Inflammatory macrophage treated with lipopolysaccharide for 1 hour (primary cell): ENCODE measurements around the gene NOP16.
"Not testable (repeated sequence)": the region's sequence is repeated elsewhere in the genome, so short reads cannot be mapped to it uniquely, and the experiment has no call there.

Experiments used
- DNase-seq, 2 donors: peaks; one replicate each; pipeline ENCODE4 v3.0.0-alpha.2; 2020 to 2022

NOP16 gene

DNA sequence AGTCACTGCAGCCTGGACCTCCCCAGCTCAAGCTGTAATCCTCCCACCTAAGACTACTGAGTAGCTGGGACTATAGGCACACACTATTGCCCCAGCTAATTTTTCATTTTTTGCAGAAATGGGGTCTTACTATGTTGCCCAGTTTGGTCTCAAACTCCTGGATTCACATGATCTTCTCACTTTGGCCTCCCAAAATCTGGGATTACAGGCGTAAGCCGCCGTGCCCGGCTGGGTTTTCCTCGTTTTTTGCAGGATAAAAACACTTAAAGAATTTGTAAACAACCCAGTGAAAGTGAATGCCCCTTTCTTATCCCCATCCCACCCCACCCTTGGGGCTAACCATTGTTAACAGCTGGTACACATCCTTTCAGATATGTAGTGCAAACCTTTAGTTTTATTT, 20.2 kb upstream of the NOP16 start:
- DNase-seq = no peak

DNA sequence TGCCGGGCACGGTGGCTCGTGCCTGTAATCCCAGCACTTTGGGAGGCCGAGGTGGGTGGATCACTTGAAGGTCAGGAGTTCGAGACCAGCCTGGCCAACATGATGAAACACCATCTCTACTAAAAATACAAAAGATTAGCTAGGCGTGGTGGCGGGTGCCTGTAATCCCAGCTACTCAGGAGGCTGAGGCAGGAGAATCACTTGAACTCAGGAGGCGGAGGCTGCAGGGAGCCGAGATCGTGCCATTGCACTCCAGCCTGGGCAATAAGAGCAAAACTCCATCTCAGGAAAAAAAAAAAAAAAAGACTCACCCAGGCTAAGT, 19.8 kb upstream of the NOP16 start:
- not testable (repeated sequence) for DNase-seq

DNA sequence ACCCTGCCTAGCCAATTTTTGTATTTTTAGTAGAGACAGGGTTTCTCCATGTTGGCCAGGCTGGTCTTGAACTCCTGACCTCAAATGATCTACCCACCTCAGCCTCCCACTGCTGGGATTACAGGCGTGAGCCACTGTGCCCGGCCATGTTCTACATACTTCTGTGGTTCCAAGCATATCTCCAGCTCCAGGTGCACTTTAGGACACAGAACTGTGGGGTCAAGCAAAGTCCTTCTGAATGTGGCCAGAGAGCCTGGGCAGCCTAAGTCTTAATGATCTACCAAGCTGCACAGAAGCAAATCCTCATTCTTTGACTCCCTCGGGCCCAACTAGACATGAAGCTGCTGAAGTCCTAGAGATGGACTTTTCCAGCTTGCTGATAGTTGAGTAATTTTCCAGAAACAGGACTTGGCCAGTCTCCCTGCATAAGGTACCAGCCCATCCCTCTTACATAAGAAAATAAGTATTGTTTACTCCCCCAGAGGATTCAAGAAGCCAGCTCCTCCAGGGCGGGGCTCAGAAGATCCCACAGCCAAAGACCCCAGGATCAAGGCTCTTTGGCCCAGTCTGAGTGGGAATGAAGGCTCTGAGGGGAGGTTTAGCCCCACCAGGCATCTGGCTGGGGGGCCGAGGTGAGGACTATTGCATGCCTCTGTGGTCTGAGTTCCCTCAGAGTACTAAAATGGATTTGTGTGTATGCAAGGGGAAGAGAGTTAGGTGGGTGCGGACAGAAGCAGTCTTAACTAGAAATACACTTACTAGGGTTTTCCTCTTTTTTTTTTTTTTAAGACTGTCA, 19.3 kb upstream of the NOP16 start:
- no peak for DNase-seq

DNA sequence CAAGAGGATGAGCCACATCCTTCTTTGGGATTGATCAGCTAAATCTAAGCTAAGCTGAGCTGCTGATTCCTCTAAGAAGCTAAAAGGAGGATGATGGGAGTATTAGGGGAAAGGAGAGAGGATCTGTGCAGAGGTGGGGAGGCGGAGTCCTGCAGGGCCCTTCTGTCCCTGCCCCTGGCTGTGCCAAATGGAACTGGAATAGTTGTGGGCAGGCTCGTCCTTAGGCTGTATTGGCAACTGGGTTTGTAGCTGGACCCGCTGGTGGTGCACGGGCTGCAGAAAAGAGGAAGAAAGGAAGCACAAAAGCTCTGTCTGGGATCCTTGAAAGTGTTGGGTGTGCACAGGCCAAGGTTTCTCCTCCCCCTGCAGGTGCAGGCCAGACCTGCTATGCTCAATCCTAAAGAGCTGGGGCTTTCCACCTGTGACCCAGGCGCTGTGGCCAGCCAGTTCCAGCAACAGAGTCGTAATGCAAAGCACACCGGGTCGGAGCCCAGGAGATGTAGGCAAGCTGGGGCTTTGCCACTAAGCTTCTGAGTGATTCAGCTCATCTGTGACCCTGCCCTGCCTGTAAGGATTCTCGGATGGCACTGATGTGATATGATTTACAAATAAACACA, 18.1 kb upstream of the NOP16 start:
- no peak for DNase-seq

DNA sequence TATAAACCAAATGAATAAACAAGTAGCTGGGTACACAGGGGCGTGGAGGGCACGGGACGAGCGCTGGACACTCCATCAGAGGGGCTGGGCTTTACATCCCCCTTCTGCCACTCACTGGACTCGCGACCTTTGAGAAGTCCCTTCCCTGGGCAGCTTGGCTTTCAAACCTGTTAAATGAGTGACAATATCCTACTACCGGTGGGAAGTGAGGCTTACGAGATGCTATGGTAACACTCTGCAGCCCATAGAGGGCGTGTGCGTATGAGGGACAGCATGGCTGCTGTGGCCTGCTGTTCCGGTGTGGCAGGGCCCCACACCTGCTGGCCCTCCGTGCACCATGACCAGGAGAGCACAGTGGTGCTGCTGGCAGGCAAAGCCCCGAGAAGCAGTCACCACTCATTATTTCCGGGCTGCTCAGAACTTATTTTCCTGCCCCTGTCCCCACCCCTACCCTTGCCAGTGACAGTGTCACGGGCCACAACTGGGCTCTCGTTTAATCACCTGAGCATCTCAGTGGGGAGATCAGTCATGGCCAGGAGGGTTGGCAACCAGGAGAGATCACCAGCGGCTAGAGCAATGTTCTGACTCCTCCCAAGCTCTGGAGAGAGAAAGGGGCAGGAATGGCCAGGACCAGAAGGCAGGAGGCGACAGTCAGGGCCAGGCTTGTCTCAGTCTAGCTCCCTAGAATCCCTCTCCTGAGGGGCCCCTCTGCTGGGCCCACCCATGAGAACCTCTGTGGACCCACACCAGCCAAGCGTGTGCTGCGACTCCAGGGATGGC, 17.4 kb upstream of the NOP16 start:
- no peak for DNase-seq

DNA sequence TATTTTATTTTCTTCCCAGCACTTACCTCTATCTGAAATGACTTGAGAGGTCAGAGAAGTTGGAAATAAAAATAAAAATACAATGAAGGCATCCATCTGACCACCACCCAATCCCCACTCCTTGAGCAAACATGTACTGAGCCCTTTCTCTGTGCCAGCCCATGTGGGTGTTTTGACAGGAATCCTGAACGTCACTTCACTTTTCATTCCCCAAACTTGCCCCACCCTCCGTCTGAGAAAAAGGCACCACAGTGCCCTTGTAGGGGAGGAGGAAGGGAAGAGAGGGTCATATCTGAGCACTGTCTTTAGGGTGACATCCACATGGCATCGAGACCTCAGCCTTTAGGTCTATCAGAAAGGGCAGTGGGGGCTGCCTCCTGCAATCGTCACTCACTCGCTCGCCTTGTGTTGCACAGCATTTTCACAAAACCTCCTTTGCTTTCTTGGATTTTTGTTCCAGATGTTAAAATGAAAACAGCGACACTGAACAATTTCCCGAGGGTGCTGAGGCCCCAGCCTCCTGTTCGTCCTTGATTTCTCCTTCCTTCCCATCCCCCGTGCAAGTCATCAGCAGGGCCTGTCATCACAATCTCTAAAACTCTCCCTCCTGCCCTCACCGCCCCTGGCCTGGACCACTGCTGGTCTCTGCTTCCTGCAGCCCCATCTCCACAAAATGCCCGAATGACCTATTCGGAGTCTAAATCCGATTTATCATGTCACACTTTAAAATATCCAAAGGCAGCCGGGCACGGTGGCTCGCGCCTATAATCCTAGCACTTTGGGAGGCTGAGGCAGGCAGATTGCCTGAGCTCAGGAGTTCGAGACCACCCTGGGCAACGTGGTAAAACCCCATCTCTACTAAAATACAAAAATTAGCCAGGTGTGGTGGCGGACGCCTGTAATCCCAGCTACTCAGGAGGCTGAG, 13.1 kb upstream of the NOP16 start:
- DNase-seq = no peak

DNA sequence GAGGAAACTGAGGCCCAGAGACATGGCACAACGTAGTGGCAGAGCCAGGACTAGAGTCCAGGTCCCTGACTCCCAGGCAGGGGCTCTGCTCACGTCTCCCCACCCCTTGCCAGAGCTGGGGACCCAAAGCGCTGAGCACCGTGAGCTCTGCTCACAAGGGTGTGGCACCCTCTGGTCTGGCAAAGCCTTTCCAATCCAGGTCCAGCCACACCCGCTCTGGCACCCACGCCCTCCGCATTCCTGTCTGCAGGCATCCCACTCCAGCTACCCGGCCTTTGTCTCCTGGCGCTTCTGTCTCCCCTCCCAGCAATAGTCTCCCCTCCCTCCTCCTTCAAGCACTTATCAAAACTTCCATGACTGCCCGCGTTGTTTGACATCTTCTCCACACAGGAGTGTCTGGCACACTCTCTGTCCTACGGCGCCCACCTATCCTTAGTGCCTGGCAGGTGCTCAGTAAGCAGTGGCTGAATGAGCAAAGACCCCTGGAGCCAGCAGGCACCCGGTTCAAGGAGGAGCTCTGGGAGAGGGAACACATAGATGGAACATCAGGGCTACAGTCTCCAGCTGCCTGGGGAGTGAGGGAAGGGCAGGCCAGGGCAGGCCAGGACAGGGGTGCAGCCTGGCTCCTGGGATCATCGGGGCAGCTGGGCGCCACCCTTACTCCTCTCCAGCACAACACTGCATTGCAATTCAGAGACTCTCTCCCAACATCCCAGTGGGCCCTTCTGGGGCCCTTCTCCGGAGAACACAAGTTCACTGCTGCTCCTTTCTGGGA, 12.2 kb upstream of the NOP16 start:
- DNase-seq = no peak

DNA sequence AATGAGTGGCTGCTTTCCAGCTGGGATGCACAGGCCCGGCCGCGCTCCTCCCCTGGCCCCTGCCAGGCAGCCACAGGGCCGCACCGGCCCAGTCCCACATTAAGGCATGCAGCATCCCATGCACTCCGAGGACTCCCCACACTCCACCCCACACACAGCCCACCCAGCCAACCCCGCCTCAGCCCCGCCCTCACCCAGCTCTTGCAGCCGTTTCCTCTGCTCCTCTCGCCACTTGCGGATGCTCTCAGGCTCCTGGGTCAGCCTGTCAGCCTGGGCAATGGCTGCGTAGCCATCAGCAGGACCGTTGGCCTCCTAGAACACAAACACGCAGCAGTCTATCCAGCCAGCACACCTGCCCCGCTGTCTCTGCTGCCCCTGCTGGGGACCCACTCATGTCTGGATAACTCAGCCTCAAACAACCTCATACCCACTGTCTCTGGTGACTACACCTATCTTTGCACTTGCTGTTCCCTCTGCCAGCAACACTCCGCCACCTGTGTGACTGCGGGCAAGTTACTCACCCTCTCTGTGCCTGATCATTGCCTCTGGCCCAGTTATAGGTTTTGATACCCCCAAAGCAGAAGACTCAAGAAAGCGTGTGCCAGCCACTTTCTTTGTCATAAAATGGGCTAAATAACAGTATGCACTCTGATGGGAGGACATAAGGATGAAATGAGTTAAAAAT, 9.5 kb upstream of the NOP16 start:
- DNase-seq = no peak

DNA sequence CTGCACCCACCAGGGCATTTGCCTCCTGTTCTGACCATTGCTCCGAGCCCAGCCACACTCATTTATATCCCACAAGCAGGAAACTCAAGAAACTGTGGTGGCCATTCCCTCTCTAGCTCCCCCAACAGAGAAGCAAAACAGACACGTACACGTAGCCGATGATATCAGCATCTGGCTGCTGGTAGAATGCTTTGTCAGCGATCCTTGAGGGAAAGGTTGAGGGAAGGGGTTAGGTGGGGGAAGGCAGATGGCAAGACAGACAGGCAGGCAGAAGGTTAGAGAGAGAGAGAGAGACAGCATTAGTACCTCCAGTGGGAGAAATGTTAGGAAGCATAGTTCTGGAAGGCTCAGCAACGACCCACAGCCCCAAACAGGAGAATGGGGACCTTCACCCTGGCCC, 7.9 kb upstream of the NOP16 start:
- no peak for DNase-seq

DNA sequence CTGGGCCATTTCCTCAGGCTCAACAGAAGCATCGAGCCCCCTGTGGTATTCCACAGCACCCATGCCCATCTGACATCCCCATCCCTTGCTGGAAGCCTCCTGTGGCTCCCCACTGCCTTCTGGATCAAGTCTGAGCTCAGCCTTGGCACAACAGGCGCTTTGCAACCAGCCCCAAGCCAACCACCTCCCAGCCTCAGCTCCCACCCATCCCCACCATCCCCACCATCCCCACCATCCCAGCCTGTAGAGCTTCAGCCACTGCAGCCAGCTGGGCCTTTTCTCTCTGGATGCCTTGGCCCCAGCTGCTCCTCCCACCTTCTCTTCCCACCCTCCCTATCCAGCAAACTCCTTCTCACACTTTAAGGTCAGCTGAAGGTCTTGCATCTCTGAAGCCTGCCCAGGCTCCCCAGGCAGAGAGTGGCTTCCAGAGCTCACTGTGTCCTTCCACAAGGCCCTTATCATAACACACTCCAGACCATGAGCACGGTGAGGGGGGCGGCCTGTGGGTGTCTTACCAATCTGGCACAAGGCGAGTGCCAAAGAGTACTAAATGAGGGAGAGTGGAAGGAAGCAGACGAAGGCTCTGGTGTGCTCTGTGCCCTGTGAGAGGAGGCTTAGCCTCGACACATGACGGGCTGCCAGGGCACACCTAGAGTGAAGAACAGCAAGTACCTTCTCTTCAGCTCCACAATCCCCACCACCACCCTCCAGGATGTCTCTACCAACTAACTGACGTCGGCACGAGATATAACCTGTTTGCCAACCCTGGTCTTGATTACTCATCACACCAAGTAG, 6.7 kb upstream of the NOP16 start:
- DNase-seq = no peak

DNA sequence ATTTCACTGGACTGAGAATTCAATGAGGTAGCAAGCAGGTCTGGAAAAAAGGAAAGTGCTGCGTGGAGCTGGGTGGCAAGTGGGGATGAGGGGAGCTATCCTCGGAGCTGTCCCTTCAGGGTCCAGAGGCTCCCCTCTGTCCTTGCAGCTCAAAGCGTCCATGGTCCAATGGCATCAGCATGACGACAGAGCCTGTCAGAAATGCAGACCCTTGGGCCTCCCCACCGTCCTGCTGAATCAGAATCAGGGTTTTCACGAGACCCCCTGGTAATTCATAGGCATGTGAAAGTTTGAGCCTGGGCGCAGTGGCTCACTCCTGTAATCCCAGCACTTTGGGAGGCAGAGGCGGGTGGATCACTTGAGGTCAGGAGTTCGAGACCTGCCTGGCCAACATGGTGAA, 5.7 kb upstream of the NOP16 start:
- DNase-seq = no peak

DNA sequence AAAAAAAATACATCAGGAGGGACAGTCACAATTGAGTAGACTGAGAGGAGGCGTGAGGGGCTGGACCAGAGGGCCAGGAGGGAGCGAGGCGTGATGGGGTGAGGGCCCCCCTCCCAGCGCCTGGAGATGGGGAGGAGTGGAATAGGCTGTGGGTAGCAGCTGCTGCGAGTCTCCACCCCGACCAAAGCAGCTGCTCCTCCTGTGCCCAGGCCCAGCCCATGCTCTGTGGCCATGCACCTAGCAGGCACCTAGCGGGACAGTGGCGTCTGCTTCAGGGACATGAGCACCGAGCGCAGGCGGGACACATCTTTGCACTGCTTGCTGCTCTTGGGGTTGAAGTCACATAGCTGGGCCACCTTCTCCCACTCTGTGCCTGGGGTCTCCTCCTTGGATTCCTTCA, 4.1 kb upstream of the NOP16 start:
- no peak for DNase-seq

DNA sequence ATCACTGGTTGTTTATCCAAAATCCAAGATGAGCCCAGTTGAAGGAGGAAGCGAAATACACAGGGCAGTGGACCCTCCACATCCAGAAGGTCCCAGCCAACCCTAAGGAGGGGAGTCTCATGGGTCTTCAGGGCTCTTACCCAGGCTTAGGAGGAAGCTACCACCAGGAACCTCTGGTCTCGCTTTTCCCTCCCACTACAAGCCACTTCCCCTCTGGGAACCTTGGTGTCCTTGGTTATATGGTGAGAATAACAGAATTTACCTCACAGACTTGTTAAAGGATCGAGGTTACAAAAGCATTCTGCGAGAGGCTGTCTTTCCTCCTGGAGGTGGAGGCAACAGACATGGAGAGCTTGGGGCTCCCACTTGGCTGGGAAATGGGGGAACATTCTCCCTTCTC, 3.6 kb upstream of the NOP16 start:
- DNase-seq = peak; percentile 60 to 75

DNA sequence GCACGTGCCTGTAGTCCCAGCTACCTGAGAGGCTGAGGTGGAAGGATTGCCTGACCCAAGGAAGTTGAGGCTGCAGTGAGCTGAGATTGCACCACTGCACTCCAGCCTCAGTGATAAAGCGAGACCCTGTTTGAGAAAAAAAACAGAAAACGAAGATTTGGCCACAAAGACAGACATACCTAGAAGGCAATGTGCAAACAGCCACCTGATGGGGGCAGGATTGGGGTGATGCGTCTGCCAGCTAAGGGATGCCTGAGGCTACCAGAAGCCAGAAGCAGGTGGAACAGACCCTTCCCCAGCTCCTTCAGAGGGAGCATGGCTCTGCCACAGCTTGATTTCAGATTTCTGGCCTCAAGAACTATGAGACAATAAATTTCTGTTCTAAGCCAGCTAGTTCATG, 3.1 kb upstream of the NOP16 start:
- DNase-seq = no peak

DNA sequence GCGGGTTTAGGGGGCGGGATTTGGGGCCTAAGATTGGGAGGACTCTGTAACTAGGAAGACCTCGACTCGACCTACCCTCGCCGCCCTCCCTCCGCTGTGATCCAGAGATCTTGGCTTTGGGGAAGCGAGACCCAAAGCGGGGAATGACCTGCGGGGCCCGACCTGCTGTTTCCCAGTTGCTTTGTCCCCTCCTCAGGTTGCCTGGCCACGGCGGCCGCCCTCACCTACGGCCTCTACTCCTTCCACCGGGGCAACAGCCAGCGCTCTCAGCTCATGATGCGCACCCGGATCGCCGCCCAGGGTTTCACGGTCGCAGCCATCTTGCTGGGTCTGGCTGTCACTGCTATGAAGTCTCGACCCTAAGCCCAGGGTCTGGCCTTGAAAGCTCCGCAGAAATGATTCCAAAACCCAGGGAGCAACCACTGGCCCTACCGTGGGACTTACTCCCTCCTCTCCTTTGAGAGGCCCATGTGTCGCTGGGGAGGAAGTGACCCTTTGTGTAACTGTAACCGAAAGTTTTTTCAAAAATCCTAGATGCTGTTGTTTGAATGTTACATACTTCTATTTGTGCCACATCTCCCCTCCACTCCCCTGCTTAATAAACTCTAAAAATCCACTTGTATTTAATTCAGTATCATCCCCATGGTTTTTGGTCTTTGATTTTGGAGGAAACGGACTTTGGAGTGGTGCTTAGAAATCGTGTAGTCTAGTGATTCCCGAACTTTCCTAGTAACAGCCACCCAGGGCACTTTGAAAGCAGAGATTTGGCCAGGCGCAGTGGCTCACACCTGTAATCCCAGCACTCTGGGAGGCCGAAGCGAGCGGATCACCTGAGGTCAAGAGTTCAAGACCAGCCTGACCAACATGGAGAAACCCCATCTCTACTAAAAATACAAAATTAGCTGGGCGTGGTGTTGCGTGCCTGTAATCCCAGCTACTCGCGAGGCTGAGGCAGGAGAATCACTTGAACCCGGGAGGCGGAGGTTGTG, 1.0 kb upstream of the NOP16 start:
- peak in 1 of 2 donors; percentile 32 for DNase-seq

DNA sequence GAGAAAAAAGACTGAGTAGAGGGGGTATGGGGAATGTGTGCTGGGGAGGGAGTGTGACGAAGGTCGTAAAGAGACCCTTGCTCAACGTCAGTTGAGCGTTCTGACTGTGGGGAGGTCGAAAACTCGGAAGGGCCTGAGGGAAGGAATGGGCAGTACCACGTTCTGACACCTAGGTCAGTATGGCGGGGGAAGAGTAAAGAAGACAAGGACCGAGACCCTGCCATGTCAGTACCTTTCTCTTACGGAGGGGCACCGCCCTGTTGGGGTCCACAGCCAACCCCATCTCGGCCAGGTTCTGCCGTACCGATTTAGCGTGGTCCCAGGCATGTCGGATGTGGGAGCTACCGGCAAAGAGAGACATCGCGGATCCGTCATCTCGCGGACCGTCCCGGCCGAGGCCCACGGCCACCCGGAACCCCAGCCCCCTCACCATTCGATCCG, 375 bp downstream of the NOP16 start:
- DNase-seq = peak in 1 of 2 donors; percentile 9

DNA sequence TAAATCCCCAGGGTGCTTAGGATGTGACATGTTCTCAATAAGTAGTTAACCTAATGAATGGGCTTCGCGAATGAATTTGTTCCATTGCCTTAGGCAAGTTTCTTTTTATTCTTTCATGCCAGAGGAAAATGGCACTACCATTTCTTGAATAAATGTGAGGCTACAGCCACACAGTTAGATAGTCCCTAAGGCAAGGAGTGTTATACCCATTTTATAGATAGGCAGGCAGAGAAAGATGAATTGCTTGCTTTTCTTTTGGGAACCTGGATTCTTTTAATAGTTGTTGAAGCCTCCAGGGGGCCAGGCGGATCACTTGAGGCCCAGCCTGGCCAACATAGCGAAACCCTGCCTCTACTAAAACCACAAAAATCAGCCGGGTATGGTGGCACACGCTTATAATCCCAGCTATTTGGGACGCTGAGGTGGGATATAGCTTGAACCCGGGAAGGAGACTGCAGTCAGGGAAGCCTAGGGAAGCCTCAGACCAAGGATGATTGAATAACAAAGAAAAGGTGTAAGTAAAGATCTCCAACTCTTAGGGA, 943 bp downstream of the NOP16 start:
- no peak for DNase-seq

DNA sequence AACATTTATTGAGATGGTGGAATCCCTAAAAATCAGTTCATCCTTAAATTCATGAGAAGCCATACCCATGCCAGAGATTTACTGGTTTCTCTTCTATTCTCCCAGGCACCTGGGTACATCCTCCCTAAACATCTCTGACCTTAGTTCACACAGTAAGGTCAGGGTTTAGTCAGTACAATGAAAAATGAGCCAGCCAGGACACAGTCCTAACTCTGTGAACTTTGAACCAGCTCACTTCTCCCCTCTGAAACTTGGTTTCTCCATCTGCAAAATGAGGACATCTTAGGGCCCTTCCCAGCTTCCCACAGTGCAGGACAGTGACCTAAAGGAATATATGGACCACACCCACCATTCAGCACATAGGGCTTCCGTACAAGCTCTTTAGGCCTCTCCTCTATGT, 1.9 kb downstream of the NOP16 start:
- DNase-seq = no peak

DNA sequence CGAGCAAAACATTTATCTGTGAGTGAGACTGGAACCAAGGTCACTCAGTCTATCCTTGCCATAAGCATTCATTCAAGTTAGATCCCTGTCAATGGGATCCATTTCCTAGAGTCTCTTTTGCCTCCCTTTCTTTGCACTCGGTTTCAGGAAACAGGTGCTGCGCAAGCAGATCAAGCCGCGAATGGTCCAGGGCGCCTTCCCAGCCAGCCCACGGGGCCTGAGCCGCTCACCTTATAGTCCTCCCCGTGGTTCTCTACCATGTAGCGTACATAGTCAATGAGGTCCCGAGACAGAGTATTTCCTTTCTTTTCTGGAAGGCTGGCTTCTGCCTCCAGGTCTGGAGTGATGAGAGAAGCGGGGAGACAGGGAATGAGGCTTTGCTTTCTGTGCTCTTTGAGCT, 3.4 kb downstream of the NOP16 start:
- no peak for DNase-seq
